HEK293 (cell line): ENCODE data around the gene ICAM2.

Experiments used
- MEIS1 ChIP-seq: sonication (generic); formaldehyde crosslinking; IDR thresholded peaks from 2 replicates; pipeline ENCODE4 v1.8.1; 2022; ENCODE audit warnings: missing genetic modification reagents, mild to moderate bottlenecking, borderline replicate concordance
- SP2 ChIP-seq: fragments of 450-650 bp; formaldehyde crosslinking; IDR thresholded peaks from 2 replicates; pipeline ENCODE4 v1.5.1; 2016; ENCODE audit warnings: missing biosample characterization, missing genetic modification characterization
- ZBTB17 ChIP-seq: fragments of 450-650 bp; formaldehyde crosslinking; IDR thresholded peaks from 2 replicates; pipeline ENCODE4 v1.5.1; 2016; ENCODE audit warnings: missing biosample characterization, missing genetic modification characterization
- ZNF121 ChIP-seq: fragments of 450-650 bp; formaldehyde crosslinking; IDR thresholded peaks from 2 replicates; pipeline ENCODE4 v1.5.1; 2016; ENCODE audit warnings: missing biosample characterization, missing genetic modification characterization
- ZNF146 ChIP-seq: fragments of 450-650 bp; formaldehyde crosslinking; IDR thresholded peaks from 2 replicates; pipeline ENCODE4 v1.5.1; 2016; ENCODE audit warnings: missing biosample characterization, missing genetic modification characterization
- ZNF184 ChIP-seq: fragments of 450-650 bp; IDR thresholded peaks from 2 replicates; pipeline ENCODE4 v1.5.1; 2018; ENCODE audit warnings: missing biosample characterization, mild to moderate bottlenecking, missing genetic modification characterization
- ZNF266 ChIP-seq: fragments of 450-650 bp; formaldehyde crosslinking; IDR thresholded peaks from 2 replicates; pipeline ENCODE4 v1.5.1; 2016; ENCODE audit warnings: missing biosample characterization, missing genetic modification characterization, low read depth
- ZNF350 ChIP-seq: fragments of 450-650 bp; formaldehyde crosslinking; IDR thresholded peaks from 2 replicates; pipeline ENCODE4 v1.5.0; 2017; ENCODE audit warnings: missing biosample characterization, mild to moderate bottlenecking, missing genetic modification characterization
- ZNF792 ChIP-seq: fragments of 450-650 bp; formaldehyde crosslinking; IDR thresholded peaks from 2 replicates; pipeline ENCODE4 v1.5.1; 2016; ENCODE audit warnings: missing biosample characterization, missing genetic modification characterization
- TF ChIP-seq, protein P1 (sequence below): fragments of 450-650 bp; formaldehyde crosslinking; IDR thresholded peaks from 2 replicates; pipeline ENCODE4 v1.5.1; 2016; ENCODE audit warnings: missing biosample characterization, missing genetic modification characterization
- TF ChIP-seq, protein P2 (sequence below): fragments of 450-650 bp; formaldehyde crosslinking; IDR thresholded peaks from 2 replicates; pipeline ENCODE4 v1.5.1; 2016; ENCODE audit warnings: missing biosample characterization, missing genetic modification characterization
- TF ChIP-seq, protein P3 (sequence below): fragments of 450-650 bp; formaldehyde crosslinking; IDR thresholded peaks from 2 replicates; pipeline ENCODE4 v1.5.1; 2016; ENCODE audit warnings: missing biosample characterization, missing genetic modification characterization

DNA sequence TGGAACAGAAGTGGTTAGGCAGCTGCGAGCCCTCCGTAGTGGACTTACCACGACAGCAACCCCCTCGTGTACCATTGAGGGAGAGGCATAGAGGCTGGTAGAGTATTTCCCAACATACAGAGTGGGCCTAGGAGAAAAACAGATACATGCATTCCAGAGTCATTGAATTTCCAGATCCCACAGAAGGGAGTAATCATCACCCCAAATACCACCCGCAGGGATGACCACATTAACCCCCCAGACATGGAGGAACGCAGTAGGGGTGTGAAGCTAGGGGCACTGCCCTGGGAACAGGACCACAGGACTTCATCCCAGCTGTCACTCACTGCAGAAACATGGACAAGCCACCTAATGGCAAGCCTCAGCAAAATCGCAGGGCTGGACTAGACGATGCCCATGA, 44.7 kb upstream of the ICAM2 start:
- TF ChIP-seq, protein P1, sequence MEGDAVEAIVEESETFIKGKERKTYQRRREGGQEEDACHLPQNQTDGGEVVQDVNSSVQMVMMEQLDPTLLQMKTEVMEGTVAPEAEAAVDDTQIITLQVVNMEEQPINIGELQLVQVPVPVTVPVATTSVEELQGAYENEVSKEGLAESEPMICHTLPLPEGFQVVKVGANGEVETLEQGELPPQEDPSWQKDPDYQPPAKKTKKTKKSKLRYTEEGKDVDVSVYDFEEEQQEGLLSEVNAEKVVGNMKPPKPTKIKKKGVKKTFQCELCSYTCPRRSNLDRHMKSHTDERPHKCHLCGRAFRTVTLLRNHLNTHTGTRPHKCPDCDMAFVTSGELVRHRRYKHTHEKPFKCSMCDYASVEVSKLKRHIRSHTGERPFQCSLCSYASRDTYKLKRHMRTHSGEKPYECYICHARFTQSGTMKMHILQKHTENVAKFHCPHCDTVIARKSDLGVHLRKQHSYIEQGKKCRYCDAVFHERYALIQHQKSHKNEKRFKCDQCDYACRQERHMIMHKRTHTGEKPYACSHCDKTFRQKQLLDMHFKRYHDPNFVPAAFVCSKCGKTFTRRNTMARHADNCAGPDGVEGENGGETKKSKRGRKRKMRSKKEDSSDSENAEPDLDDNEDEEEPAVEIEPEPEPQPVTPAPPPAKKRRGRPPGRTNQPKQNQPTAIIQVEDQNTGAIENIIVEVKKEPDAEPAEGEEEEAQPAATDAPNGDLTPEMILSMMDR: no peak
- TF ChIP-seq, protein P2, sequence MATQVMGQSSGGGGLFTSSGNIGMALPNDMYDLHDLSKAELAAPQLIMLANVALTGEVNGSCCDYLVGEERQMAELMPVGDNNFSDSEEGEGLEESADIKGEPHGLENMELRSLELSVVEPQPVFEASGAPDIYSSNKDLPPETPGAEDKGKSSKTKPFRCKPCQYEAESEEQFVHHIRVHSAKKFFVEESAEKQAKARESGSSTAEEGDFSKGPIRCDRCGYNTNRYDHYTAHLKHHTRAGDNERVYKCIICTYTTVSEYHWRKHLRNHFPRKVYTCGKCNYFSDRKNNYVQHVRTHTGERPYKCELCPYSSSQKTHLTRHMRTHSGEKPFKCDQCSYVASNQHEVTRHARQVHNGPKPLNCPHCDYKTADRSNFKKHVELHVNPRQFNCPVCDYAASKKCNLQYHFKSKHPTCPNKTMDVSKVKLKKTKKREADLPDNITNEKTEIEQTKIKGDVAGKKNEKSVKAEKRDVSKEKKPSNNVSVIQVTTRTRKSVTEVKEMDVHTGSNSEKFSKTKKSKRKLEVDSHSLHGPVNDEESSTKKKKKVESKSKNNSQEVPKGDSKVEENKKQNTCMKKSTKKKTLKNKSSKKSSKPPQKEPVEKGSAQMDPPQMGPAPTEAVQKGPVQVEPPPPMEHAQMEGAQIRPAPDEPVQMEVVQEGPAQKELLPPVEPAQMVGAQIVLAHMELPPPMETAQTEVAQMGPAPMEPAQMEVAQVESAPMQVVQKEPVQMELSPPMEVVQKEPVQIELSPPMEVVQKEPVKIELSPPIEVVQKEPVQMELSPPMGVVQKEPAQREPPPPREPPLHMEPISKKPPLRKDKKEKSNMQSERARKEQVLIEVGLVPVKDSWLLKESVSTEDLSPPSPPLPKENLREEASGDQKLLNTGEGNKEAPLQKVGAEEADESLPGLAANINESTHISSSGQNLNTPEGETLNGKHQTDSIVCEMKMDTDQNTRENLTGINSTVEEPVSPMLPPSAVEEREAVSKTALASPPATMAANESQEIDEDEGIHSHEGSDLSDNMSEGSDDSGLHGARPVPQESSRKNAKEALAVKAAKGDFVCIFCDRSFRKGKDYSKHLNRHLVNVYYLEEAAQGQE (tag by site-specific recombination): no peak
- TF ChIP-seq ZBTB17 (tag by site-specific recombination) (no peak), ZNF121 (no peak), ZNF184 (tag by site-specific recombination) (no peak), ZNF266 (tag by site-specific recombination) (no peak), ZNF146 (tag by site-specific recombination) (no peak), ZNF350 (no peak), SP2 (tag by site-specific recombination) (no peak), ZNF792 (tag by site-specific recombination) (no peak), MEIS1 (CRISPR knock-in tag) (no peak)
- TF ChIP-seq, protein P3, sequence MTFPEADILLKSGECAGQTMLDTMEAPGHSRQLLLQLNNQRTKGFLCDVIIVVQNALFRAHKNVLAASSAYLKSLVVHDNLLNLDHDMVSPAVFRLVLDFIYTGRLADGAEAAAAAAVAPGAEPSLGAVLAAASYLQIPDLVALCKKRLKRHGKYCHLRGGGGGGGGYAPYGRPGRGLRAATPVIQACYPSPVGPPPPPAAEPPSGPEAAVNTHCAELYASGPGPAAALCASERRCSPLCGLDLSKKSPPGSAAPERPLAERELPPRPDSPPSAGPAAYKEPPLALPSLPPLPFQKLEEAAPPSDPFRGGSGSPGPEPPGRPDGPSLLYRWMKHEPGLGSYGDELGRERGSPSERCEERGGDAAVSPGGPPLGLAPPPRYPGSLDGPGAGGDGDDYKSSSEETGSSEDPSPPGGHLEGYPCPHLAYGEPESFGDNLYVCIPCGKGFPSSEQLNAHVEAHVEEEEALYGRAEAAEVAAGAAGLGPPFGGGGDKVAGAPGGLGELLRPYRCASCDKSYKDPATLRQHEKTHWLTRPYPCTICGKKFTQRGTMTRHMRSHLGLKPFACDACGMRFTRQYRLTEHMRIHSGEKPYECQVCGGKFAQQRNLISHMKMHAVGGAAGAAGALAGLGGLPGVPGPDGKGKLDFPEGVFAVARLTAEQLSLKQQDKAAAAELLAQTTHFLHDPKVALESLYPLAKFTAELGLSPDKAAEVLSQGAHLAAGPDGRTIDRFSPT (tag by site-specific recombination): no peak
